Measurements from ENCODE around the gene IRX4. TPM values are rescaled to one million over a fixed set of nuclear protein-coding genes. Genes with fewer than 3 reads are reported as not detected.

IRX4 gene
- total RNA-seq, 4 donors from 2014 or later, result 0.78 to 1.7 TPM; not detected in 2

DNA sequence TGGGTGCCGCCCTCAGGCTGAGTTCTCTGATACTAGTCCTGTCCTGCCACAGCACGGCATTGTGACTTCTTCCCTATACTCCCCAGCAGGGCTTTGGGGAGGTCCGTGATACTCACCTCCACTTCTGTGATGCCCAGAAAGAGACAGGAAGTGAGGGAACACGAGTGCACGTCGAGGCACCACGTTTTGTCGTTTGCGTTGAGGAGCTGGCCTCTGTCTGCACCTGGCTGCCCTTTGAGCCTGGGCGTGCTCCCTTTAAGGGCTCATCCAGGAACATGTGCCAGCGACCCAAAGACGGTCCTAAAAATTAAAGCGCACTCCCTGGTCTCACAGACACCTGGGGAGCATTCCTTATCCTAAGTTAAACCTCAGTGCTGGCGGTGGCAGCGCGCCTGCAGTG lies 8.7 kb upstream of the IRX4 start:
- TF ChIP-seq, protein P1, sequence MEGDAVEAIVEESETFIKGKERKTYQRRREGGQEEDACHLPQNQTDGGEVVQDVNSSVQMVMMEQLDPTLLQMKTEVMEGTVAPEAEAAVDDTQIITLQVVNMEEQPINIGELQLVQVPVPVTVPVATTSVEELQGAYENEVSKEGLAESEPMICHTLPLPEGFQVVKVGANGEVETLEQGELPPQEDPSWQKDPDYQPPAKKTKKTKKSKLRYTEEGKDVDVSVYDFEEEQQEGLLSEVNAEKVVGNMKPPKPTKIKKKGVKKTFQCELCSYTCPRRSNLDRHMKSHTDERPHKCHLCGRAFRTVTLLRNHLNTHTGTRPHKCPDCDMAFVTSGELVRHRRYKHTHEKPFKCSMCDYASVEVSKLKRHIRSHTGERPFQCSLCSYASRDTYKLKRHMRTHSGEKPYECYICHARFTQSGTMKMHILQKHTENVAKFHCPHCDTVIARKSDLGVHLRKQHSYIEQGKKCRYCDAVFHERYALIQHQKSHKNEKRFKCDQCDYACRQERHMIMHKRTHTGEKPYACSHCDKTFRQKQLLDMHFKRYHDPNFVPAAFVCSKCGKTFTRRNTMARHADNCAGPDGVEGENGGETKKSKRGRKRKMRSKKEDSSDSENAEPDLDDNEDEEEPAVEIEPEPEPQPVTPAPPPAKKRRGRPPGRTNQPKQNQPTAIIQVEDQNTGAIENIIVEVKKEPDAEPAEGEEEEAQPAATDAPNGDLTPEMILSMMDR (IDR thresholded peaks at IDR 0.05 in 4 of 5, conservative IDR thresholded peaks at IDR 0.05 in 1 of 5), result no peak
- TF ChIP-seq POLR2A (IDR thresholded peaks at IDR 0.05), result no peak
- H3K4me3 ChIP-seq, result no peak overlapping the region
- intact Hi-C loops (cut with DNase I; ENCODE audit: low total_unique reads) (no loop called here), in situ Hi-C loops (cut with MboI; ENCODE audit: low sequenced_read_pairs in 4 of 4) (no loop called here)
- H3K27ac ChIP-seq, result no peak overlapping the region
- no peaks in the 10 kb centered on the region for H3K36me3 ChIP-seq
- peaks cover 8 to 23% (median 15%) of the 10 kb centered on the region in 3 donors for H3K27me3 ChIP-seq
- H3K4me1 ChIP-seq, result no peaks in the 10 kb centered on the region
- no peak for DNase-seq
- ATAC-seq, result no peak
- H3K9me3 ChIP-seq, result no peaks in the 10 kb centered on the region

DNA sequence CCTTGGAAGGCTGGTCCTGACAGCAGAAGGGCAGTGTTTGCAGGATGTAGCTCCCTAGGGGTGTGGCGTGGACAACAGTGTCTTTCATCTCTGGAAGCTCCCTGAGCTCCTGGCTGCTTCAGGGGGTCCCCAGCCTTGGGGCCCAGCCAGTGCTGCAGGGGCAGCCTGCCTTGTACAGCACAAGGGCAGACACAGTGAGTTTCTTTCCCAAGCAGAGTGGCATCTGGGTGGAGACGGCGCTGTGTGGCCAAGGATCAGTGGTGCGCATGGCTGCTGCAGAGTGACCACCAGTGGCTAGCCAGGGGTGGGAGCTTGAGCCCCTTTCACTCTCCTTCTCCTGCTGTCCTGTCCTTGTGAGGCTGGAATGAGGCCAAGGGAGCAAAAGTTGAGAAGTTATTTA lies 7.6 kb upstream of the IRX4 start:
- no peaks in the 10 kb centered on the region for H3K9me3 ChIP-seq
- no peak overlapping the region for H3K27ac ChIP-seq
- intact Hi-C loops (cut with DNase I; ENCODE audit: low total_unique reads) (no loop called here), in situ Hi-C loops (cut with MboI; ENCODE audit: low sequenced_read_pairs in 4 of 4) (no loop called here)
- no peak for DNase-seq
- H3K27me3 ChIP-seq, result peaks cover 19 to 29% (median 26%) of the 10 kb centered on the region in 3 donors
- TF ChIP-seq, protein P1 (IDR thresholded peaks at IDR 0.05 in 4 of 5, conservative IDR thresholded peaks at IDR 0.05 in 1 of 5), result no peak
- no peak for TF ChIP-seq POLR2A (IDR thresholded peaks at IDR 0.05)
- H3K36me3 ChIP-seq, result no peaks in the 10 kb centered on the region
- no peak overlapping the region for H3K4me3 ChIP-seq
- ATAC-seq, result no peak
- H3K4me1 ChIP-seq, result no peaks in the 10 kb centered on the region

DNA sequence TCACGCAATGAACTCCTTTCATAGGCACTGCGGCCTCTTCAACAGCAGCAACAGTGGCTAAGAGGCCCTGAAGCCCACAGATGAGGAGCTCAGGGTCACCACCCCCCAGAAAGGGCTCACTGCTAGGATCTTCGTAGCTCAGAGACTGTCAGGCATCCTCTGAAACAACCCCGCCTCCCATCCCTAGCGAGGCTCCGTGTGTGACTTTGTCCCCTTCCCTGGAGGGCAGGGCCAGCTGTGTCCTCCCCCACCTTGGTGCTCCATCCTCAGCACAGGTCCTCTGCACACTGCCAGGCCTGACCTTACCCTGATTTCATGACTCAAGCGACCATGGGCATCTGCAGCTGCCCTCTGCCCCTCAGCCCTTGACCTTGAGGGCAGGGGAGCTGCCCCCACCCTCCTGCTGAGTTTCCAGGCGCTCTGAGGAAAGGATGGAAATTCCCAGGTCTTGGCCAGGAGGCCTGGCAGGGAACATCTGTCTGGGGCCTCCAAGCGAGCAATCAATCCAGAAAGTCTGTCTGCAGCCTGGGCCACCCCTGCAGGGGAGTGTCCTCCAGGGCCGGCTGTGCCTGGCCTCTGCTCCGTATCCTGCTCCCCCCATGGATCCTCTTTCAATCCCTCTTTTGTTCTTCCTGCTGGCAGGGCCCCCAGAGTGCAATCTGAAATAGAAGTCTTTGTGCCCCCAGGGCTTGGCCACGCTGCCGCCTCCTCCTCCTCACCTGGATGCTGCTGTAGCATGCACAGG lies 6.8 kb upstream of the IRX4 start:
- H3K36me3 ChIP-seq, result no peaks in the 10 kb centered on the region
- ATAC-seq (no peak), DNase-seq (no peak)
- peaks cover 25 to 37% (median 34%) of the 10 kb centered on the region in 3 donors for H3K27me3 ChIP-seq
- intact Hi-C loops (cut with DNase I; ENCODE audit: low total_unique reads) (loop anchor here (10.0 kb wide), 1 partner anchor 145 kb away; no protein-coding TSS in a partner anchor), in situ Hi-C loops (cut with MboI; ENCODE audit: low sequenced_read_pairs in 4 of 4) (no loop called here)
- H3K4me3 ChIP-seq, result no peak overlapping the region
- TF ChIP-seq, protein P1 (IDR thresholded peaks at IDR 0.05 in 4 of 5, conservative IDR thresholded peaks at IDR 0.05 in 1 of 5), result no peak
- no peak for TF ChIP-seq POLR2A (IDR thresholded peaks at IDR 0.05)
- H3K9me3 ChIP-seq, result no peaks in the 10 kb centered on the region
- H3K27ac ChIP-seq, result no peak overlapping the region
- no peaks in the 10 kb centered on the region for H3K4me1 ChIP-seq

DNA sequence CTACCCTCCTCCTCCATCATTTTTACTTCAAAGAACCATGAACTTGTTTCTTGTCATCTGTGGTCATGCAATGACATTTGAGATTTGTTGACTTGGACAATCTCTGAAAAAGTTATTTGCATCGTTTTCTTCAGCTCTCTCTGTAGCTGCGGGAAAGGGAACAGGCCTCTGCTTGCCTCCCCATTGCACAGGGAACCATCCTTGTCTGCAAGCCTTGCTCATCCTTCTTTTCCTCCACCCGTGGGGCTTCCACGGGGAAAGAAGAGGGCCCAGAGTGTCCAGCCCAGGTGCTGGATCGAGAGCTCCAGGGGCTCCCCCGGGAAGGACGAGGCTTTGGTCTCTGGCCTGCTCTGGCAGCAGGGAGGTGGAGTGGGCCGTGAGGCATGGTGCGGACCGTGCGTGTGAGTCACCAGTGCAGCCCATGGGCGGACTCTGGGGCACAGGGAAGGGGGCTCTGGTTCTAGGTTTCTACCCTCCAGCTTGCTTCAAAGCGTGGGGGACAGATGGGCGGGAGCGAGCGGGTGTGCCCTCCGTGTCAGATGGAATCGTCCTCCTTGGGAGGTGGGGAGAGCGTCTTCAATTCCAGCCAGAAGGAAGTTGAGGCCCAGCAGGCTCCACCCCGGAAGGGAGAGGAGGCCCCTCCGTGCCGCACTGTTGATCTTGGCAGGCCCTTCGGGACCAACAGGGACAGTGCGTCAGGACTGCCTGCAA lies 6.0 kb upstream of the IRX4 start:
- ATAC-seq (no peak), DNase-seq (no peak)
- no peaks in the 10 kb centered on the region for H3K9me3 ChIP-seq
- peaks cover 32 to 45% (median 41%) of the 10 kb centered on the region in 3 donors for H3K27me3 ChIP-seq
- no peak overlapping the region for H3K4me3 ChIP-seq
- intact Hi-C loops (cut with DNase I; ENCODE audit: low total_unique reads), result loop anchor here (10.0 kb wide), 1 partner anchor 146 kb away; no protein-coding TSS in a partner anchor
- H3K27ac ChIP-seq, result no peak overlapping the region
- in situ Hi-C loops (cut with MboI; ENCODE audit: low sequenced_read_pairs in 4 of 4), result no loop called here
- no peaks in the 10 kb centered on the region for H3K36me3 ChIP-seq
- H3K4me1 ChIP-seq, result no peaks in the 10 kb centered on the region
- TF ChIP-seq, protein P1 (IDR thresholded peaks at IDR 0.05 in 4 of 5, conservative IDR thresholded peaks at IDR 0.05 in 1 of 5), result no peak
- no peak for TF ChIP-seq POLR2A (IDR thresholded peaks at IDR 0.05)

Data from gastrocnemius medialis (tissue), 4 donors.